Fibroblast of skin of left quadriceps (primary cell): ENCODE data around the gene RNF144A.

ENCODE experiments used
- DNase-seq, 2 experiments: peaks; one replicate each; pipeline ENCODE4 v3.0.0-alpha.2; 2013; ENCODE audit warnings: low read depth in 2 of 2

Gene RNF144A

GRCh38 chr2:7044253-7045250, 127.3 kb downstream of the RNF144A start:
- DNase-seq = no peak

GRCh38 chr2:7045601-7046590, 128.7 kb downstream of the RNF144A start:
- DNase-seq = no peak

GRCh38 chr2:7047661-7048060, 130.4 kb downstream of the RNF144A start:
- no peak for DNase-seq

GRCh38 chr2:7048762-7049294, 131.6 kb downstream of the RNF144A start:
- no peak for DNase-seq

GRCh38 chr2:7052404-7052803, 135.2 kb downstream of the RNF144A start:
- no peak for DNase-seq

- no peak for DNase-seq
Observed at GRCh38 chr2:7053650-7054265, 136.5 kb downstream of the RNF144A start.

GRCh38 chr2:7057865-7058400, 140.7 kb downstream of the RNF144A start:
- no peak for DNase-seq

GRCh38 chr2:7060156-7060555, 142.9 kb downstream of the RNF144A start:
- no peak for DNase-seq

GRCh38 chr2:7060631-7061449, 143.6 kb downstream of the RNF144A start:
- DNase-seq = no peak

- no peak for DNase-seq
Observed at GRCh38 chr2:7061450-7061789, 144.2 kb downstream of the RNF144A start.

GRCh38 chr2:7061921-7062320, 144.7 kb downstream of the RNF144A start:
- no peak for DNase-seq

- DNase-seq = no peak
Observed at GRCh38 chr2:7063789-7064188, 146.6 kb downstream of the RNF144A start.

- no peak for DNase-seq
Observed at GRCh38 chr2:7068457-7068856, 151.2 kb downstream of the RNF144A start.

GRCh38 chr2:7070483-7070882, 153.3 kb downstream of the RNF144A start:
- no peak for DNase-seq

- no peak for DNase-seq
Observed at GRCh38 chr2:7071154-7071553, 153.9 kb downstream of the RNF144A start.

GRCh38 chr2:7071916-7072556, 154.8 kb downstream of the RNF144A start:
- DNase-seq = no peak

GRCh38 chr2:7073901-7074300, 156.7 kb downstream of the RNF144A start:
- DNase-seq = no peak

- no peak for DNase-seq
Observed at GRCh38 chr2:7075834-7076233, 158.6 kb downstream of the RNF144A start.

- no peak for DNase-seq
Observed at GRCh38 chr2:7077660-7078267, 160.6 kb downstream of the RNF144A start.
